Activated T-helper 2 cell treated with anti-CD3 and anti-CD28 coated beads, Interferon-gamma antibody, Interleukin-2, Interleukin-4, amounts not matched to agents 10 μg/mL and 5 μg/mL and 100 μg/mL, durations not matched to agents 14 hours and 24 hours and 36 hours (primary cell): ENCODE data around the gene C6orf15. TPM values are rescaled to one million over a fixed set of nuclear protein-coding genes. Genes with fewer than 3 reads are reported as not detected.
A peak's percentile ranks its signal among the peaks of the same experiment; 100 is the strongest.

Experiments used
- DNase-seq: peaks from one replicate; pipeline ENCODE4 v3.0.0; 2021; ENCODE audit warnings: low spot score
- H3K27ac Mint-ChIP-seq: one replicate; pipeline ENCODE4 v1.8.0; 2021; ENCODE audit warnings: mixed read lengths
- H3K27me3 Mint-ChIP-seq: one replicate; pipeline ENCODE4 v1.8.0; 2021; ENCODE audit warnings: low read depth, mixed read lengths
- H3K36me3 Mint-ChIP-seq: one replicate; pipeline ENCODE4 v1.8.0; 2021; ENCODE audit warnings: low read depth, mixed read lengths
- H3K4me1 Mint-ChIP-seq: one replicate; pipeline ENCODE4 v1.8.0; 2021; ENCODE audit warnings: low read depth, mixed read lengths
- H3K4me3 Mint-ChIP-seq: one replicate; pipeline ENCODE4 v1.8.0; 2021; ENCODE audit warnings: low read depth, mild to moderate bottlenecking, moderate library complexity, mixed read lengths
- H3K9me3 Mint-ChIP-seq: one replicate; pipeline ENCODE4 v1.8.0; 2021; ENCODE audit warnings: mixed read lengths
- intact Hi-C: fragments of 100-400 bp; cut with micrococcal nuclease; formaldehyde crosslinking; loops from one replicate; pipeline ENCODE4 v1.15.1; 2023
- total RNA-seq: library from RNA; stranded (reverse); gene quantifications from 2 replicates; pipeline ENCODE4 v1.2.3, GENCODE V29; 2022

Gene C6orf15
- total RNA-seq, 1 donor from 2014 or later, result not detected

DNA sequence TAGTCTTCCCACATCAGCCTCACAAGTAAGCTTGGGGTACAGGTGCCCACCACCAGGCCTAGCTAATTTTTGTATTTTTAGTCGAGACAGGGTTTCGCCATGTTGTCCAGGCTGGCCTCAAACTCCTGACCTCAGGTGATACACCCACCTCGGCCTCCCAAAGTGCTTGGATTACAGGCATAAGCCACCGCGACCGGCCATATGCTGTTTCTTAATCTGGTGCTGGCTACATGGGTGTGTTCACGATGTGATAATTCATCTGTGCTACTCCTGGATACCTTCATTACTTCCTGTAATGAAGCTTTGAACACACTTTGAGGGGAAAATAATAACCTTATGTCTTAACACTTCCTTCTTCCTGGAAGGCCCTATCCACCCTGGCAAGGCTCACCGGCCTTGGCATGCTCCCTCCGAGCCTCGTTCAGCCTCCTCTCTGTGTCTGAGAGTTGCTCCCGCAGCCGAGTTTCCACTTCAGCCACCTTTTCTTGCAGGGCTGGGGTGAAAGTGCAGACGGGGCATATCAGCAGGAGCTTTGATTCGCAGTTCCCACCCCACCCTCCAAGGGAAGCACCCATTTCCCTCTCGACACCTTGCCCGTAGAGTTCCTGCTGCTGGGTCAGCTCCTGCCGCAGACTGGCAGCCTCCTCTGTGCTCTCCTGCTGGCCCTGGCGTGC is 32.1 kb upstream of the C6orf15 start:
- intact Hi-C loops, result no loop called here
- Mint-ChIP-seq H3K27ac (no peak overlapping the region), H3K4me3 (no peak overlapping the region)

DNA sequence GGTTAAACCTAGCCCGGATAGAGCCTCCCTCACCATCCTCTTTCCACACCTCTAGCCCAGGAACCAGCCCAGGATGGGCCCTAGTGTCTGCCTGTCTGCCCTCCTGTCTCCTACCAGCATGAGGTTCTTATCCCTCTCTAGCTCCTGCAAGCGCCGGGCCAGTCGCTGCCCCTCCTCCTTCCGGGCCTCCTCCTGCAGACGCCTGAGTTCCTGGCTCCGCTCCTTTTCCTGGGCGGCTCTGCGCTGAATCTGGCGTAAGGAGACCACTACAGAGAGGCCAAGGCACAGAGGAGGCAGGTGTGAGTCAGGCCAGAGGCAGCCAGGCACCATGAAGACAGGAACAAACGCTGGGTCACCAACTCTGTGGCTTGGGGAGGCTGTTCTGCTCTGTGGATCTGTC is 30.8 kb upstream of the C6orf15 start:
- Mint-ChIP-seq H3K9me3 (no peaks in the 10 kb centered on the region), H3K36me3 (peaks cover 12% of the 10 kb centered on the region), H3K4me1 (no peaks in the 10 kb centered on the region), H3K27me3 (no peaks in the 10 kb centered on the region), H3K4me3 (no peak overlapping the region), H3K27ac (no peak overlapping the region)
- intact Hi-C loops, result no loop called here
- no peak for DNase-seq

More for the DNA sequence above, 32.1 kb upstream of the C6orf15 start:
- Mint-ChIP-seq H3K4me1 (no peaks in the 10 kb centered on the region), H3K27me3 (no peaks in the 10 kb centered on the region), H3K9me3 (no peaks in the 10 kb centered on the region), H3K36me3 (peaks cover 12% of the 10 kb centered on the region)
- no peak for DNase-seq

DNA sequence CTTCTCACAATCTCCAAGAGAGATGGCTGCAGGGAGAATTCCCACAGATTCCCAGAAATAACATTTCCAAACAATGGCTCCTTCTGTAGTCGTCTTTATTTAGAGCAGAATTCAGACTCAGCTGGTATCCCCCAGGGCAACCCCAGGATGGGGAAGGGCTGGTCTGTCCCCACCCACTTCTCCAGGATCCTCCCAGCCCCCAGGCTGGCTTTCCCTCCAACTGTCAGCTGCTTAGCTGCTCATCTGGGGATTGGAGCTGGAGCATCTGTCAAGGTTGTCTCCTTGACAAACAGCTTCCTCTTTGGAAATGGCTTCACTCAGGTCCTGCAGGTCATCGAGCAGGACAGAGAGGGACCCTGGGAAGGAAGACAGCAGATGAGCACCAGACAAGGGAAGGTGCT is 30.0 kb upstream of the C6orf15 start:
- H3K9me3 Mint-ChIP-seq, result no peaks in the 10 kb centered on the region
- H3K27me3 Mint-ChIP-seq, result peaks cover 2% of the 10 kb centered on the region
- no peak for DNase-seq
- H3K4me1 Mint-ChIP-seq, result peaks cover 3% of the 10 kb centered on the region
- H3K36me3 Mint-ChIP-seq, result peaks cover 12% of the 10 kb centered on the region
- no peak overlapping the region for H3K4me3 Mint-ChIP-seq
- H3K27ac Mint-ChIP-seq, result no peak overlapping the region
- intact Hi-C loops, result no loop called here

DNA sequence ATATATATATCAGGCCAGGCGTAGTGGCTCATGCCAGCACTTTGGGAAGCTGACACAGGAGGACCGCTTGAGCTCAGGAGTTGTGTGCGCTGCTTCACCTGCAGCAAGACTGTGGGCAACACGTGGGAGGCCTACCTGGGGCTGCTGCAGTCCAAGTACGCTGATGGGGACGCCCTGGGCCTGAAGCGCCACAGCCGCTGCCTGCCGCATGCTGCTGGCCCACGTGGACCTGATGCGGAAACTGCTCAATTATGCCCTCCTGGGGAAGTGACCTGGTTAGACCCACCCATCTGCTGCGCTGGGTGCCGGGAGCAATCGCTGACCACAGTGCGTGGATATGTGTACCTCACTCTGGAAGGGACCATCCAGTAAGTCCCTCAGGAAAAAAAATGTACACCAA is 28.3 kb upstream of the C6orf15 start:
- no peak overlapping the region for H3K4me3 Mint-ChIP-seq
- peaks cover 2% of the 10 kb centered on the region for H3K27me3 Mint-ChIP-seq
- H3K36me3 Mint-ChIP-seq, result peaks cover 9% of the 10 kb centered on the region
- no peak for DNase-seq
- no peaks in the 10 kb centered on the region for H3K9me3 Mint-ChIP-seq
- H3K4me1 Mint-ChIP-seq, result peaks cover 3% of the 10 kb centered on the region
- no peak overlapping the region for H3K27ac Mint-ChIP-seq
- intact Hi-C loops, result no loop called here

GRCh38 chr6:31139599-31139998 is 27.2 kb upstream of the C6orf15 start:
- no peak for DNase-seq
- peaks cover 2% of the 10 kb centered on the region for H3K27me3 Mint-ChIP-seq
- no peak overlapping the region for H3K27ac Mint-ChIP-seq
- H3K4me3 Mint-ChIP-seq, result no peak overlapping the region
- intact Hi-C loops, result no loop called here
- peaks cover 3% of the 10 kb centered on the region for H3K4me1 Mint-ChIP-seq
- no peaks in the 10 kb centered on the region for H3K9me3 Mint-ChIP-seq
- H3K36me3 Mint-ChIP-seq, result peaks cover 9% of the 10 kb centered on the region

- no peak within 1 kb of the TSS for H3K27ac Mint-ChIP-seq
- peaks cover 6% of the 10 kb centered on the region for H3K36me3 Mint-ChIP-seq
- peaks cover 2% of the 10 kb centered on the region for H3K27me3 Mint-ChIP-seq
- intact Hi-C loops, result no loop called here
- no peak for DNase-seq
- peaks cover 3% of the 10 kb centered on the region for H3K4me1 Mint-ChIP-seq
- H3K4me3 Mint-ChIP-seq, result no peak within 1 kb of the TSS
- H3K9me3 Mint-ChIP-seq, result no peaks in the 10 kb centered on the region
These were observed 26.6 kb upstream of the C6orf15 start, which contains the start of gene PSORS1C2 for GRCh38 chr6:31138982-31139381. Gene PSORS1C2 (minus strand): TSS chr6:31139066. CDS start chr6:31139026, 40 bp downstream.

DNA sequence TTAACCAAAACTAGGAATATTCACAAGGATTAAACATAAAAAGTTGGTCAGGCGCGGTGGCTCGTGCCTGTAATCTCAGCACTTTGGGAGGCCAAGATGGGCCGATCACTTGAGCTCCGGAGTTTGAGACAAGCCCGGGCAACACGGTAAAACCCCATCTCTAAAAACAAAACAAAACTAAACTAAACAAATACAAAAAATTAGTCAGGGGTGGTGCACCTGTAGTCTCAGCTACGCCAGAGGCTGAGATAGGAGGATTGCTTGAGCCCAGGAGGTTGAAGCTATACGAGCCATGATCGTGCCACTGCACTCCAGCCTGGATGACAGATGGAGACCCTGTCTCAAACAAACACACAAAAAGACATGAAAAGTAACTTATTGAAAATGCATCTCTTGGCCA is 23.3 kb upstream of the C6orf15 start:
- no peak overlapping the region for H3K27ac Mint-ChIP-seq
- no peak for DNase-seq
- no peak overlapping the region for H3K4me3 Mint-ChIP-seq
- H3K27me3 Mint-ChIP-seq, result peaks cover 2% of the 10 kb centered on the region
- no peaks in the 10 kb centered on the region for H3K9me3 Mint-ChIP-seq
- intact Hi-C loops, result loop anchor here (2.0 kb wide), 1 partner anchor 23 kb away; the partner anchor contains the start of gene TCF19
- no peaks in the 10 kb centered on the region for H3K36me3 Mint-ChIP-seq
- peaks cover 3% of the 10 kb centered on the region for H3K4me1 Mint-ChIP-seq

GRCh38 chr6:31132806-31133205 is 20.4 kb upstream of the C6orf15 start:
- Mint-ChIP-seq H3K9me3 (no peaks in the 10 kb centered on the region), H3K27me3 (peaks cover 17% of the 10 kb centered on the region)
- DNase-seq, result no peak

DNA sequence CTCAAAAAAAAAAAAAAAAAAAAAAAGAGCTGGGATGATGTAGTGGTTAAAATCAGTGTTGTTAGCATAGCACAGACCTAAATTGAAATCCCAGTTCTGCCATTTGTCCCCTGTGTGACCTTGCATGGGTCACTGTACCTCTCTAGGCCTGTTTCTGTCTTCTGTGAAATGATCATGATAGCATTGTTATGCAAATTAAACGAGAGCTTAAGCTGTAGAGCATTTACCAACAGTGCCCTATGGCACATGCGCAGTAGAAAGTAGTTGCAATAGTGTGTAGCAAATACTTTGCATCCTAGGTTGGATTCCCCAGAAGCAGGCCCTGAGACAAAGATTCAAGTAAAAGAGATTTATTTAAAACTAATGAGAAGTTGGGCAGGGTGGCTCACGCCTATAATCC is 19.2 kb upstream of the C6orf15 start:
- H3K36me3 Mint-ChIP-seq, result no peaks in the 10 kb centered on the region
- no peaks in the 10 kb centered on the region for H3K4me1 Mint-ChIP-seq
- intact Hi-C loops, result no loop called here
- H3K9me3 Mint-ChIP-seq, result no peaks in the 10 kb centered on the region
- no peak overlapping the region for H3K27ac Mint-ChIP-seq
- no peak for DNase-seq
- peaks cover 16% of the 10 kb centered on the region for H3K27me3 Mint-ChIP-seq
- H3K4me3 Mint-ChIP-seq, result no peak overlapping the region

More at GRCh38 chr6:31132806-31133205, 20.4 kb upstream of the C6orf15 start:
- Mint-ChIP-seq H3K27ac (no peak overlapping the region), H3K4me3 (no peak overlapping the region), H3K4me1 (peaks cover 3% of the 10 kb centered on the region), H3K36me3 (no peaks in the 10 kb centered on the region)
- intact Hi-C loops, result no loop called here

- Mint-ChIP-seq H3K36me3 (no peaks in the 10 kb centered on the region), H3K4me1 (no peaks in the 10 kb centered on the region), H3K27ac (no peak overlapping the region), H3K4me3 (no peak overlapping the region), H3K27me3 (peaks cover 16% of the 10 kb centered on the region), H3K9me3 (no peaks in the 10 kb centered on the region)
- intact Hi-C loops, result no loop called here
- no peak for DNase-seq
These were observed 18.4 kb upstream of the C6orf15 start for GRCh38 chr6:31130751-31131150.

DNA sequence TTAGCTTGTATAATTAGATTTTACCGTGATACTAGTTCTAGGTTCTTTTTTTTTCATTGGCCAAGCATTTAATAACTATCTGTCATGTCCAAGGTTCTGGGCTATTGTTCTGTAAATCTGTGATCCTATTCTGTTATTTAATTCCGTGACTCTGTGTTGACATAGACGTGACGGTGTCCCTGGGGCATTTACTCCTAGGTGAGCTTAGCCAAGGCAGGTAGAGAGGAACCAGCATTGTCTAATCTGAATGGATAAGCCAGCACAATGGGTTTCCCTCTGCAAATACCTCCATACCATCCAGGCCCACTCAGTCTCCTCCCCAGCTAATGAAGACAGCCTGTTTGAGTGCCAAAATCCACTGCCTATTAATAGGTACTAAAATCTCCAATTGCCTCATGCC is 16.8 kb upstream of the C6orf15 start:
- Mint-ChIP-seq H3K4me3 (no peak overlapping the region), H3K27ac (no peak overlapping the region), H3K4me1 (no peaks in the 10 kb centered on the region), H3K9me3 (no peaks in the 10 kb centered on the region), H3K36me3 (no peaks in the 10 kb centered on the region), H3K27me3 (peaks cover 18% of the 10 kb centered on the region)
- intact Hi-C loops, result no loop called here
- DNase-seq, result no peak

- H3K4me3 Mint-ChIP-seq, result no peak overlapping the region
- peak; percentile 52 for DNase-seq
- H3K4me1 Mint-ChIP-seq, result no peaks in the 10 kb centered on the region
- H3K36me3 Mint-ChIP-seq, result no peaks in the 10 kb centered on the region
- intact Hi-C loops, result no loop called here
- H3K27ac Mint-ChIP-seq, result no peak overlapping the region
- H3K27me3 Mint-ChIP-seq, result peaks cover 18% of the 10 kb centered on the region
- no peaks in the 10 kb centered on the region for H3K9me3 Mint-ChIP-seq
These were observed 15.8 kb upstream of the C6orf15 start for GRCh38 chr6:31128093-31128676.

DNA sequence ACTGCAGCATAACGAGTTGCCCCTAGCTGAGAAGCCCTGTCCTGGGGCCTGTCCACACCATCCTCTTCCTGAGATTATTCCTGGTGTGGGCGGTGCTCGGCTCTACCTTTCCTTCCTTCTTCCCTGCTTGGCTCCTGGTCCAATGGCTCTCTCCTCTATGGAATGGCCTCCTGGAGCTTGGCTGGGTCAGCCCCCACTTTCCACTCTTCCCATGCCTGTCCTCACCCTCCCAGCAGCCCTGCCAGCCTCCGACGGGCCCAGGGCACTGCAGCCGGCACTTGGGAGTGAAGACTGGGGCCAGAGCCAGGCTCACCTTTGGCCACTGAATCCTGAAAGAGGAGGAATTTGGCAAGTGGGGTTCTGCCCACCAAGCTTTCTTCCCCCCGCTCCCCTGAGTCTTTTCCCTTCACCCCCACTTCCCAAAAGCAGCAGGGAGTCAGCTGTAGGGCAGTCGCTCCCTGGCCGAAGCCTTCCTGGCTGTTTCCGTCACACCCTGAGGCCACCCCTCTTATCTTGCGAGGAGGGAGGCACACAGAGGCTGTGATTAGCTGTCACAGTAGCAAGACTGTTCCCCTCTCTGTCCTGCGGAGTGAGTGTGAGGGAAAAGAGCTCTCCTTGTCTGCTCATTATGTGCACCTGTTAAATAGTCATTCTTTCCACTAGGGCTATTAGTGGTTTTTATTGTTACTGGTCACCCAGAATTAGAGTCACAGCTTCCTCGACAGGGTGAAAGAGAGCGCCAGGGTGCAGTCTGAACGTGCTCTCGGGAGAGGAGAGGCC is 14.2 kb upstream of the C6orf15 start:
- no peaks in the 10 kb centered on the region for H3K4me1 Mint-ChIP-seq
- H3K36me3 Mint-ChIP-seq, result no peaks in the 10 kb centered on the region
- peaks cover 18% of the 10 kb centered on the region for H3K27me3 Mint-ChIP-seq
- H3K27ac Mint-ChIP-seq, result no peak overlapping the region
- DNase-seq, result no peak
- no peaks in the 10 kb centered on the region for H3K9me3 Mint-ChIP-seq
- intact Hi-C loops, result no loop called here
- H3K4me3 Mint-ChIP-seq, result no peak overlapping the region
